Prostate gland (tissue), 2 donors: ENCODE data around the gene LENG8. TPM values are rescaled to one million over a fixed set of nuclear protein-coding genes. Genes with fewer than 3 reads are reported as not detected.

Source experiments
- small RNA-seq, 2 donors: library from RNA; depleted of rRNA; stranded (forward); fragments of <200 nt; gene quantifications; one replicate each; pipeline ENCODE3, GENCODE V24; 2016
- total RNA-seq, 2 donors: library from RNA; depleted of rRNA; stranded (reverse); fragments of >200 nt; gene quantifications; one replicate each; pipeline ENCODE4 v1.1.0, GENCODE V29; 2016

The LENG8 gene
- total RNA-seq, 2 donors from 2014 or later = 111 to 292 TPM

Small RNA genes within 50 kb of the gene (small RNA-seq; reads per million reads assigned to genes)
- 0 reads per million in 2 donors for gene AC245884.3

Other genes with a start within 250 kb of the LENG8 start
- 1,000 to 10,000 TPM; 1,667 to 3,369 TPM for gene RPS9, start 248.3 kb upstream of the LENG8 start, total RNA-seq
- gene LILRB3, start 226.2 kb upstream of the LENG8 start, total RNA-seq = 1 to 10 TPM in 1 of 2 donors, under 1 TPM in 1; 0.73 to 5.9 TPM
- gene LILRA6, start 206.4 kb upstream of the LENG8 start, total RNA-seq = under 1 TPM in 1 of 2 donors, not detected in 1; 0.23 TPM
- 1 to 10 TPM in 1 of 2 donors, not detected in 1; 1.5 TPM for gene LILRB5, start 191.9 kb upstream of the LENG8 start, total RNA-seq
- gene LILRB2, start 168.1 kb upstream of the LENG8 start, total RNA-seq = 1 to 10 TPM in 1 of 2 donors, under 1 TPM in 1; 0.09 to 1.4 TPM
- gene LILRA5, start 136.0 kb upstream of the LENG8 start, total RNA-seq = 1 to 10 TPM in 1 of 2 donors, not detected in 1; 1.2 TPM
- 1 to 10 TPM; 1.7 to 2.3 TPM for gene LILRA4, start 110.0 kb upstream of the LENG8 start, total RNA-seq
- gene LAIR1, start 84.3 kb upstream of the LENG8 start, total RNA-seq = 10 to 100 TPM in 1 of 2 donors, 1 to 10 TPM in 1; 7.2 to 19.7 TPM
- gene TTYH1, start 33.7 kb upstream of the LENG8 start, total RNA-seq = 100 to 1,000 TPM in 1 of 2 donors, 1 to 10 TPM in 1; 1.8 to 136 TPM
- gene LENG9, start 14.6 kb downstream of the LENG8 start, total RNA-seq = 10 to 100 TPM; 18.6 to 22.2 TPM
- 100 to 1,000 TPM; 102 to 193 TPM for gene CDC42EP5, start 24.1 kb downstream of the LENG8 start, total RNA-seq
- gene LAIR2, start 53.6 kb downstream of the LENG8 start, total RNA-seq = not detected
- 1 to 10 TPM; 1.6 to 2.5 TPM for gene LILRA2, start 124.6 kb downstream of the LENG8 start, total RNA-seq
- gene LILRA1, start 144.4 kb downstream of the LENG8 start, total RNA-seq = 1 to 10 TPM in 1 of 2 donors, under 1 TPM in 1; 0.96 to 1.7 TPM
- 1 to 10 TPM in 1 of 2 donors, under 1 TPM in 1; 0.68 to 1.2 TPM for gene LILRB1, start 181.3 kb downstream of the LENG8 start, total RNA-seq
- 1 to 10 TPM; 1.6 to 5.7 TPM for gene LILRB4, start 213.8 kb downstream of the LENG8 start, total RNA-seq